ENCODE measurements around the gene PTPRH.

DNA sequence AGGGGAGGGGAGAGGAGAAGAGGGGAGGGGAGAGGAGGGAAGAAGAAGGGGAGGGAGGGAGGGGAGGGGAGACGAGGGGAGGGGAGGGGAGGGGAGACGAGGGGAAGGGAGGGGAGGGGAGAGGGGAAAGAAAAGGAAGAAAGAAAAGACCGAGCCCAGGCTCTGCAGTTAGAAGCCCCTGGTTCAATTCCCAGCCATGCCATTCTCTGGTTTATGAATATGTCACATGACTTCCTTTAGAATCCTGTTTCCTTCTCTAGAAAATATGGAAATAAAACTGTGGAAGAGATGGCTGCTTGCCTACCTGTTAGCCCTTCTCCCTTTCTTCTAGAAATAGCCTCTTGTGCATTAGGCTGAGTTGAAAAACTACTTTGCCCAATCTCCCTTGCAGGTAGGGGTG is 74.6 kb downstream of the PTPRH start:
- TF ChIP-seq, protein P1, sequence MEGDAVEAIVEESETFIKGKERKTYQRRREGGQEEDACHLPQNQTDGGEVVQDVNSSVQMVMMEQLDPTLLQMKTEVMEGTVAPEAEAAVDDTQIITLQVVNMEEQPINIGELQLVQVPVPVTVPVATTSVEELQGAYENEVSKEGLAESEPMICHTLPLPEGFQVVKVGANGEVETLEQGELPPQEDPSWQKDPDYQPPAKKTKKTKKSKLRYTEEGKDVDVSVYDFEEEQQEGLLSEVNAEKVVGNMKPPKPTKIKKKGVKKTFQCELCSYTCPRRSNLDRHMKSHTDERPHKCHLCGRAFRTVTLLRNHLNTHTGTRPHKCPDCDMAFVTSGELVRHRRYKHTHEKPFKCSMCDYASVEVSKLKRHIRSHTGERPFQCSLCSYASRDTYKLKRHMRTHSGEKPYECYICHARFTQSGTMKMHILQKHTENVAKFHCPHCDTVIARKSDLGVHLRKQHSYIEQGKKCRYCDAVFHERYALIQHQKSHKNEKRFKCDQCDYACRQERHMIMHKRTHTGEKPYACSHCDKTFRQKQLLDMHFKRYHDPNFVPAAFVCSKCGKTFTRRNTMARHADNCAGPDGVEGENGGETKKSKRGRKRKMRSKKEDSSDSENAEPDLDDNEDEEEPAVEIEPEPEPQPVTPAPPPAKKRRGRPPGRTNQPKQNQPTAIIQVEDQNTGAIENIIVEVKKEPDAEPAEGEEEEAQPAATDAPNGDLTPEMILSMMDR (conservative IDR thresholded peaks at IDR 0.05), result no peak
- TF ChIP-seq EZH2 (IDR thresholded peaks at IDR 0.05; ENCODE audit: low read depth), result no peak

Data from PC-9 (cell line).